Left lung (tissue), 10 donors: ENCODE results near the gene ARMS2. TPM values are rescaled to one million over a fixed set of nuclear protein-coding genes. Genes with fewer than 3 reads are reported as not detected.

ENCODE experiments used
- ATAC-seq: fragments of 200-7000 bp; cut with Tn5 transposase; one replicate; pipeline ENCODE4 v1.9.1; 2020; ENCODE audit warnings: moderate library complexity
- DNase-seq, 4 donors: peaks; one replicate each; pipeline ENCODE4 v3.0.0-alpha.2; 2013 to 2020
- H3K27ac ChIP-seq, 2 donors: fragments of 200-600 bp; sonication (generic) in 1 of 2; one replicate each; pipeline versions ENCODE4 v1.5.0 to v1.8.0; 2020 to 2021
- H3K27me3 ChIP-seq, 2 donors: fragments of 200-600 bp; sonication (generic) in 1 of 2; one replicate each; pipeline versions ENCODE4 v1.5.0 to v1.8.0; 2020 to 2021
- H3K36me3 ChIP-seq, 2 donors: fragments of 200-600 bp; sonication (generic) in 1 of 2; one replicate each; pipeline versions ENCODE4 v1.5.0 to v1.8.0; 2020 to 2021
- H3K4me1 ChIP-seq, 2 donors: fragments of 200-600 bp; one replicate each; pipeline ENCODE4 v1.8.0; 2021
- H3K4me3 ChIP-seq, 2 donors: fragments of 200-600 bp; sonication (generic) in 1 of 2; one replicate each; pipeline versions ENCODE4 v1.5.0 to v1.8.0; 2020 to 2021; ENCODE audit warnings: mild to moderate bottlenecking in 1 of 2
- H3K9me3 ChIP-seq, 2 donors: fragments of 200-600 bp; sonication (generic) in 1 of 2; one replicate each; pipeline versions ENCODE4 v1.5.0 to v1.8.0; 2020 to 2021
- intact Hi-C, 2 donors: fragments of 100-400 bp; cut with DNase I; formaldehyde crosslinking; loops; one replicate each; pipeline versions ENCODE4 v1.11.2 to v1.14.2; 2022
- polyA plus RNA-seq, 6 donors: library from polyadenylated mRNA; unstranded; fragments of 120-200 nt; gene quantifications; one replicate each; pipeline ENCODE4 v1.2.1, GENCODE V29; 2013; ENCODE audit not compliant: insufficient read length in 6 of 6
- total RNA-seq, 2 donors: library from RNA; stranded (reverse); fragmentation: NEBNext Ultra II Directional; extraction: Animal tissue kit (Norgen Biotek cat#: 25700); gene quantifications; one replicate each; pipeline ENCODE4 v1.2.1, GENCODE V29; 2021
- TF ChIP-seq, protein P1 (sequence below), 2 donors: fragments of 200-600 bp; sonication (generic) in 1 of 2; IDR thresholded peaks; one replicate each; pipeline versions ENCODE4 v1.5.0 to v1.8.0; 2021; ENCODE audit warnings: antibody characterized with exemption in 2 of 2
- donor health status: DM: no; HTN: yes; CAD: no.
- donor health status: DM: no; HTN: no; CAD: no.

Gene ARMS2
- total and polyA plus RNA-seq, 8 donors: 0.24 TPM; not detected in 7

DNA sequence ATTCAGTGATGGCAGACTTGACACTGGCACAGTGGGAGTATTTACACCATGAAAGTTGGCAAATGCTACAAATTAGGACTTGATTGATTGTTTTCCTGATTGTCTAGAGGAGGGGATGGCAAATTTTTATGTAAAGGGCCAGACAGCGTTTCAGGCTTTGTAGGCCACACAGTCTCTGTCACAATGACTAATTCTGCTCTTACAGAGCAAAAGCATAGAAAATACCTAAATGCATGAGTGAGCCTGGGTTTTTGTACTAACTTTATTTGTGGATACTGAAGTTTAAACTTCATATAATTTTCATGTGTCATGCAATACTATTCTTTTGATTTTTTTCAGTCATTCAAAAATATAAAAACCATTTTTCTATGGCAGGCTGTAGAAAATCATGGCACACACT lies 9.0 kb upstream of the ARMS2 start:
- TF ChIP-seq, protein P1, sequence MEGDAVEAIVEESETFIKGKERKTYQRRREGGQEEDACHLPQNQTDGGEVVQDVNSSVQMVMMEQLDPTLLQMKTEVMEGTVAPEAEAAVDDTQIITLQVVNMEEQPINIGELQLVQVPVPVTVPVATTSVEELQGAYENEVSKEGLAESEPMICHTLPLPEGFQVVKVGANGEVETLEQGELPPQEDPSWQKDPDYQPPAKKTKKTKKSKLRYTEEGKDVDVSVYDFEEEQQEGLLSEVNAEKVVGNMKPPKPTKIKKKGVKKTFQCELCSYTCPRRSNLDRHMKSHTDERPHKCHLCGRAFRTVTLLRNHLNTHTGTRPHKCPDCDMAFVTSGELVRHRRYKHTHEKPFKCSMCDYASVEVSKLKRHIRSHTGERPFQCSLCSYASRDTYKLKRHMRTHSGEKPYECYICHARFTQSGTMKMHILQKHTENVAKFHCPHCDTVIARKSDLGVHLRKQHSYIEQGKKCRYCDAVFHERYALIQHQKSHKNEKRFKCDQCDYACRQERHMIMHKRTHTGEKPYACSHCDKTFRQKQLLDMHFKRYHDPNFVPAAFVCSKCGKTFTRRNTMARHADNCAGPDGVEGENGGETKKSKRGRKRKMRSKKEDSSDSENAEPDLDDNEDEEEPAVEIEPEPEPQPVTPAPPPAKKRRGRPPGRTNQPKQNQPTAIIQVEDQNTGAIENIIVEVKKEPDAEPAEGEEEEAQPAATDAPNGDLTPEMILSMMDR (IDR thresholded peaks at IDR 0.05): no peak
- intact Hi-C loops: no loop called here
- H3K4me3 ChIP-seq: no peak overlapping the region
- H3K9me3 ChIP-seq: no peaks in the 10 kb centered on the region
- H3K27ac ChIP-seq: no peak overlapping the region
- H3K36me3 ChIP-seq: no peaks in the 10 kb centered on the region
- no peaks in the 10 kb centered on the region for H3K27me3 ChIP-seq
- H3K4me1 ChIP-seq: no peaks in the 10 kb centered on the region
- no peak for DNase-seq
- no peak for ATAC-seq

- TF ChIP-seq, protein P1 (IDR thresholded peaks at IDR 0.05): no peak
- Histone ChIP-seq H3K4me1 (no peaks in the 10 kb centered on the region), H3K27ac (no peak overlapping the region), H3K27me3 (no peaks in the 10 kb centered on the region), H3K4me3 (no peak overlapping the region), H3K9me3 (no peaks in the 10 kb centered on the region), H3K36me3 (no peaks in the 10 kb centered on the region)
- no peak for ATAC-seq
- intact Hi-C loops: no loop called here
- DNase-seq: no peak
These were observed 8.5 kb upstream of the ARMS2 start for GRCh38 chr10:122445904-122446303.

DNA sequence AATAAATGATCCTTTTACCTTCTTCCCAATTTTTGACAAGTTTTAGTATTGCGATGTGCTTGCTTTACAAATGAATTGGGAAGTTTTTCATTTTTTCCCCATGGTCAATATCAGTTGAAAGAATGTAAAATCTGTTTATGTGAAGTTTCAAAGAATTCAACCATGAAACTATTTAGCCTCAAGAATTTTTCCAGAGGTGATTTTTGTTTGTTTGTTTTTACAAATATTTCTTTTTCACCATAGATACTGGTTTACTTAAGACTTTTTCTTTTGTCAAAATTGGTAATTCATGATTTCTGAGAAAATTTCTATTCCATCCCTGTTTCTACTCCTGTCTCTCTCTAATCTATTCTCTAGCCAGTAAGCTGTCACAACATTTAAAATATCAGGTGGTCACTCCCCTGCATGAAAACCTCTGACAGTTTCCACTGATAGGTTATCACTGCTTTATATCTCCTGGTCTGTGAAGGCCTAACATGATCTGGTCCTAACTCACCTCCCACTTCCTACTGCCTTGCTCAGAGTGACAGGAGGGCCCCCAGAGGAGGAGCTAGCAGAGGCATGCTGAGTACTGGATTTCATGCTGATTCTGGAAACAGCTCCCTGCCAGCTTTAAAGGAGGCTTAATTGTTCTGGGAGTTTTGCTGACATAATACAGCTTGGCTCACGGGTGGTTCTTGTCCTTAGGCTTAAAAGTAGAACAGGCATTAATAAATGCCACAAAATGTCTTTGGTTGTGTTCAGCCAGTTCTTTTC lies 7.6 kb upstream of the ARMS2 start:
- peak; percentile 47 for ATAC-seq
- DNase-seq: no peak
- TF ChIP-seq, protein P1 (IDR thresholded peaks at IDR 0.05): no peak

GRCh38 chr10:122448600-122448999 lies 5.9 kb upstream of the ARMS2 start:
- ATAC-seq: no peak
- no peak overlapping the region for H3K27ac ChIP-seq
- no peaks in the 10 kb centered on the region for H3K4me1 ChIP-seq
- H3K9me3 ChIP-seq: no peaks in the 10 kb centered on the region
- TF ChIP-seq, protein P1 (IDR thresholded peaks at IDR 0.05): no peak
- H3K36me3 ChIP-seq: no peaks in the 10 kb centered on the region
- intact Hi-C loops: no loop called here
- no peak overlapping the region for H3K4me3 ChIP-seq
- no peaks in the 10 kb centered on the region for H3K27me3 ChIP-seq
- DNase-seq: no peak

More for the DNA sequence above, 7.6 kb upstream of the ARMS2 start:
- Histone ChIP-seq H3K4me3 (no peak overlapping the region), H3K36me3 (no peaks in the 10 kb centered on the region), H3K27me3 (no peaks in the 10 kb centered on the region), H3K27ac (no peak overlapping the region), H3K9me3 (no peaks in the 10 kb centered on the region), H3K4me1 (no peaks in the 10 kb centered on the region)
- intact Hi-C loops: no loop called here

DNA sequence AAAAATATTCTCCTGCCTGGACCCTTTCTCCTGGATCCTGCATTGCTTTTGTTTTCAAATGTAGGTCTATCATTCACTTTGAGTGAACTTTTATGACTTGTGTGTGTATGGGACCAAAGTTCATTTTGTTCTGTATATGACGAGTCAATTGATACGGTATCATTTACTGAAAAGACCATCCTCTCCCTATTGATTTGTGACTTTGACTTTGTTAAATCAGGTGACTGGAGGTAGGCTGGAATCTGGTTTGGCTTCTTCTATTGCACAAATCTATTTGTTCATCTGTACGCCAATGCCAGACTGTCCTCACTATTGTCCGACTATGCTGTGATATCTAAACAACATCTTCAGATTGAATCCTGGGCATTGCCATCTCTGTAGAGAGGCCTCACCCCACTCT lies 5.3 kb upstream of the ARMS2 start:
- H3K36me3 ChIP-seq: no peaks in the 10 kb centered on the region
- intact Hi-C loops: no loop called here
- DNase-seq (no peak), ATAC-seq (no peak)
- H3K9me3 ChIP-seq: no peaks in the 10 kb centered on the region
- H3K4me1 ChIP-seq: no peaks in the 10 kb centered on the region
- H3K27ac ChIP-seq: no peak overlapping the region
- H3K27me3 ChIP-seq: no peaks in the 10 kb centered on the region
- TF ChIP-seq, protein P1 (IDR thresholded peaks at IDR 0.05): no peak
- H3K4me3 ChIP-seq: no peak overlapping the region
